Left hindlimb (tissue), 1 donor: ENCODE measurements around the gene EIF5A2.

ENCODE experiments used
- DNase-seq: peaks from one replicate; pipeline ENCODE4 v3.0.0-alpha.2; 2018

EIF5A2 gene

GRCh38 chr3:170848292-170848917 lies 60.0 kb downstream of the EIF5A2 start:
- no peak for DNase-seq

GRCh38 chr3:170844377-170844776 lies 64.1 kb downstream of the EIF5A2 start:
- no peak for DNase-seq

- DNase-seq = no peak
Observed at GRCh38 chr3:170840291-170840859, 68.1 kb downstream of the EIF5A2 start.

GRCh38 chr3:170839518-170840100 lies 68.8 kb downstream of the EIF5A2 start:
- DNase-seq = no peak
